ENCODE data around the gene KRT12. TPM values are rescaled to one million over a fixed set of nuclear protein-coding genes. Genes with fewer than 3 reads are reported as not detected.
"Not testable (repeated sequence)": the region's sequence is repeated elsewhere in the genome, so short reads cannot be mapped to it uniquely, and the experiment has no call there.

Gene KRT12
- total and polyA plus RNA-seq, 5 experiments from 2014 or later: not detected

- no peak for ATAC-seq
- POLR2A ChIA-PET: no interaction called here
- H3K4me3 Mint-ChIP-seq: no peak overlapping the region
- no peak for DNase-seq
- H3K4me1 Mint-ChIP-seq: no peaks in the 10 kb centered on the region
- no peaks in the 10 kb centered on the region for H3K9me3 Mint-ChIP-seq
- H3K36me3 Mint-ChIP-seq: no peaks in the 10 kb centered on the region
- H3K27me3 Mint-ChIP-seq: peaks cover 7 to 30% (median 18%) of the 10 kb centered on the region in 5 donors
- no peak overlapping the region for H3K27ac Mint-ChIP-seq
Observed at GRCh38 chr17:40873801-40874200, 6.8 kb upstream of the KRT12 start.

- Mint-ChIP-seq H3K27me3 (peaks cover 8 to 30% (median 18%) of the 10 kb centered on the region in 5 donors), H3K4me3 (no peak overlapping the region), H3K9me3 (no peaks in the 10 kb centered on the region), H3K36me3 (no peaks in the 10 kb centered on the region), H3K4me1 (no peaks in the 10 kb centered on the region), H3K27ac (no peak overlapping the region)
- DNase-seq (no peak), ATAC-seq (no peak)
- POLR2A ChIA-PET: no interaction called here
Observed at GRCh38 chr17:40873255-40873654, 6.2 kb upstream of the KRT12 start.

- Mint-ChIP-seq H3K27me3 (peaks cover 9 to 30% (median 18%) of the 10 kb centered on the region in 5 donors), H3K9me3 (no peaks in the 10 kb centered on the region)
- POLR2A ChIA-PET: no interaction called here
Observed at GRCh38 chr17:40872416-40872815, 5.4 kb upstream of the KRT12 start.

GRCh38 chr17:40871316-40871715, 4.3 kb upstream of the KRT12 start:
- no peak for DNase-seq
- POLR2A ChIA-PET: interaction anchor here (0.6 kb wide), 1 partner anchor 412 kb away, joined by 3 read pairs; no protein-coding TSS in a partner anchor
- H3K27ac Mint-ChIP-seq: no peak overlapping the region
- H3K4me3 Mint-ChIP-seq: no peak overlapping the region
- no peaks in the 10 kb centered on the region for H3K36me3 Mint-ChIP-seq
- no peak for ATAC-seq
- no peaks in the 10 kb centered on the region for H3K9me3 Mint-ChIP-seq
- H3K27me3 Mint-ChIP-seq: peaks cover 9 to 30% (median 23%) of the 10 kb centered on the region in 5 donors
- no peaks in the 10 kb centered on the region for H3K4me1 Mint-ChIP-seq

More at GRCh38 chr17:40872416-40872815, 5.4 kb upstream of the KRT12 start:
- no peak for ATAC-seq
- Mint-ChIP-seq H3K4me3 (no peak overlapping the region), H3K27ac (no peak overlapping the region), H3K36me3 (no peaks in the 10 kb centered on the region), H3K4me1 (no peaks in the 10 kb centered on the region)
- DNase-seq: no peak

GRCh38 chr17:40870136-40870535, 3.1 kb upstream of the KRT12 start:
- ATAC-seq (no peak), DNase-seq (no peak)
- H3K27me3 Mint-ChIP-seq: peaks cover 9 to 37% (median 24%) of the 10 kb centered on the region in 5 donors
- no peaks in the 10 kb centered on the region for H3K9me3 Mint-ChIP-seq
- H3K27ac Mint-ChIP-seq: no peak overlapping the region
- H3K4me1 Mint-ChIP-seq: no peaks in the 10 kb centered on the region
- H3K4me3 Mint-ChIP-seq: no peak overlapping the region
- POLR2A ChIA-PET: no interaction called here
- H3K36me3 Mint-ChIP-seq: no peaks in the 10 kb centered on the region

GRCh38 chr17:40864661-40865390, 2.2 kb downstream of the KRT12 start:
- DNase-seq (no peak), ATAC-seq (no peak)
- POLR2A ChIA-PET: interaction anchor here (0.6 kb wide), 1 partner anchor 17 kb away, joined by 4 read pairs; no protein-coding TSS in a partner anchor
- Mint-ChIP-seq H3K27me3 (peaks cover 2 to 29% (median 23%) of the 10 kb centered on the region in 5 donors), H3K9me3 (no peaks in the 10 kb centered on the region), H3K4me1 (no peaks in the 10 kb centered on the region), H3K36me3 (no peaks in the 10 kb centered on the region), H3K27ac (no peak overlapping the region), H3K4me3 (no peak overlapping the region)

GRCh38 chr17:40862985-40863733, 3.9 kb downstream of the KRT12 start:
- no peaks in the 10 kb centered on the region for H3K9me3 Mint-ChIP-seq
- DNase-seq: no peak
- H3K4me1 Mint-ChIP-seq: no peaks in the 10 kb centered on the region
- no peaks in the 10 kb centered on the region for H3K36me3 Mint-ChIP-seq
- ATAC-seq: no peak
- no peak overlapping the region for H3K4me3 Mint-ChIP-seq
- H3K27me3 Mint-ChIP-seq: peaks cover 2 to 29% (median 25%) of the 10 kb centered on the region in 5 donors
- POLR2A ChIA-PET: no interaction called here
- H3K27ac Mint-ChIP-seq: no peak overlapping the region

GRCh38 chr17:40859536-40859935, 7.5 kb downstream of the KRT12 start:
- DNase-seq: no peak
- H3K9me3 Mint-ChIP-seq: no peaks in the 10 kb centered on the region
- no peak overlapping the region for H3K4me3 Mint-ChIP-seq
- peaks cover 0 to 22% (median 17%) of the 10 kb centered on the region in 5 donors for H3K27me3 Mint-ChIP-seq
- H3K27ac Mint-ChIP-seq: no peak overlapping the region
- POLR2A ChIA-PET: no interaction called here
- peaks cover 0 to 2% (median under 1%) of the 10 kb centered on the region in 4 donors for H3K4me1 Mint-ChIP-seq
- H3K36me3 Mint-ChIP-seq: no peaks in the 10 kb centered on the region
- no peak for ATAC-seq

- Mint-ChIP-seq H3K27me3 (peaks cover 0 to 25% (median 16%) of the 10 kb centered on the region in 5 donors), H3K27ac (peak overlapping the region in 1 of 10 donors; percentile 29)
- not testable (repeated sequence) for DNase-seq, H3K4me1 Mint-ChIP-seq, H3K4me3 Mint-ChIP-seq, ATAC-seq, H3K36me3 Mint-ChIP-seq, H3K9me3 Mint-ChIP-seq
- POLR2A ChIA-PET: interaction anchor here (0.6 kb wide), 1 partner anchor 246 kb away, joined by 3 read pairs; no protein-coding TSS in a partner anchor
Observed at GRCh38 chr17:40858667-40859066, 8.4 kb downstream of the KRT12 start.

- POLR2A ChIA-PET: interaction anchor here (1.0 kb wide), 1 partner anchor 831 kb away, joined by 4 read pairs; the partner anchor contains the start of gene EIF1
- peaks cover 1 to 30% (median 14%) of the 10 kb centered on the region in 5 donors for H3K27me3 Mint-ChIP-seq
- no peak for DNase-seq
- H3K4me3 Mint-ChIP-seq: no peak overlapping the region
- H3K27ac Mint-ChIP-seq: peak overlapping the region in 2 of 10 donors; percentile 13 to 60
- ATAC-seq: no peak
- H3K36me3 Mint-ChIP-seq: no peaks in the 10 kb centered on the region
- peaks cover 0 to 2% (median under 1%) of the 10 kb centered on the region in 4 donors for H3K4me1 Mint-ChIP-seq
- H3K9me3 Mint-ChIP-seq: no peaks in the 10 kb centered on the region
Observed at GRCh38 chr17:40857535-40857934, 9.5 kb downstream of the KRT12 start.

- ATAC-seq: no peak
- H3K9me3 Mint-ChIP-seq: no peaks in the 10 kb centered on the region
- H3K4me1 Mint-ChIP-seq: peaks cover 0 to 2% (median under 1%) of the 10 kb centered on the region in 4 donors
- peaks cover 13 to 37% (median 23%) of the 10 kb centered on the region in 5 donors for H3K27me3 Mint-ChIP-seq
- H3K27ac Mint-ChIP-seq: no peak overlapping the region
- POLR2A ChIA-PET: interaction anchor here (1.0 kb wide), 1 partner anchor 239 kb away, joined by 3 read pairs; no protein-coding TSS in a partner anchor
- H3K4me3 Mint-ChIP-seq: no peak overlapping the region
- H3K36me3 Mint-ChIP-seq: no peaks in the 10 kb centered on the region
- DNase-seq: no peak
Observed at GRCh38 chr17:40854175-40854814, 12.7 kb downstream of the KRT12 start.

- H3K4me3 Mint-ChIP-seq: no peak overlapping the region
- no peaks in the 10 kb centered on the region for H3K9me3 Mint-ChIP-seq
- no peaks in the 10 kb centered on the region for H3K36me3 Mint-ChIP-seq
- peaks cover 13 to 42% (median 24%) of the 10 kb centered on the region in 5 donors for H3K27me3 Mint-ChIP-seq
- ATAC-seq (no peak), DNase-seq (no peak)
- H3K27ac Mint-ChIP-seq: no peak overlapping the region
- POLR2A ChIA-PET: no interaction called here
- peaks cover 0 to 2% (median under 1%) of the 10 kb centered on the region in 4 donors for H3K4me1 Mint-ChIP-seq
Observed at GRCh38 chr17:40852364-40852763, 14.7 kb downstream of the KRT12 start.
